Mesangial cell (primary cell): ENCODE data around the gene LGALS3BP. TPM values are rescaled to one million over a fixed set of nuclear protein-coding genes. Genes with fewer than 3 reads are reported as not detected.

Experiments
- total RNA-seq: library from RNA; depleted of rRNA; stranded (reverse); fragments of >200 nt; gene quantifications from 2 replicates; pipeline ENCODE4 v1.2.3, GENCODE V29; 2015

Gene LGALS3BP, protein sequence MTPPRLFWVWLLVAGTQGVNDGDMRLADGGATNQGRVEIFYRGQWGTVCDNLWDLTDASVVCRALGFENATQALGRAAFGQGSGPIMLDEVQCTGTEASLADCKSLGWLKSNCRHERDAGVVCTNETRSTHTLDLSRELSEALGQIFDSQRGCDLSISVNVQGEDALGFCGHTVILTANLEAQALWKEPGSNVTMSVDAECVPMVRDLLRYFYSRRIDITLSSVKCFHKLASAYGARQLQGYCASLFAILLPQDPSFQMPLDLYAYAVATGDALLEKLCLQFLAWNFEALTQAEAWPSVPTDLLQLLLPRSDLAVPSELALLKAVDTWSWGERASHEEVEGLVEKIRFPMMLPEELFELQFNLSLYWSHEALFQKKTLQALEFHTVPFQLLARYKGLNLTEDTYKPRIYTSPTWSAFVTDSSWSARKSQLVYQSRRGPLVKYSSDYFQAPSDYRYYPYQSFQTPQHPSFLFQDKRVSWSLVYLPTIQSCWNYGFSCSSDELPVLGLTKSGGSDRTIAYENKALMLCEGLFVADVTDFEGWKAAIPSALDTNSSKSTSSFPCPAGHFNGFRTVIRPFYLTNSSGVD
- total RNA-seq = 363 and 799 TPM in 2 replicates

DNA sequence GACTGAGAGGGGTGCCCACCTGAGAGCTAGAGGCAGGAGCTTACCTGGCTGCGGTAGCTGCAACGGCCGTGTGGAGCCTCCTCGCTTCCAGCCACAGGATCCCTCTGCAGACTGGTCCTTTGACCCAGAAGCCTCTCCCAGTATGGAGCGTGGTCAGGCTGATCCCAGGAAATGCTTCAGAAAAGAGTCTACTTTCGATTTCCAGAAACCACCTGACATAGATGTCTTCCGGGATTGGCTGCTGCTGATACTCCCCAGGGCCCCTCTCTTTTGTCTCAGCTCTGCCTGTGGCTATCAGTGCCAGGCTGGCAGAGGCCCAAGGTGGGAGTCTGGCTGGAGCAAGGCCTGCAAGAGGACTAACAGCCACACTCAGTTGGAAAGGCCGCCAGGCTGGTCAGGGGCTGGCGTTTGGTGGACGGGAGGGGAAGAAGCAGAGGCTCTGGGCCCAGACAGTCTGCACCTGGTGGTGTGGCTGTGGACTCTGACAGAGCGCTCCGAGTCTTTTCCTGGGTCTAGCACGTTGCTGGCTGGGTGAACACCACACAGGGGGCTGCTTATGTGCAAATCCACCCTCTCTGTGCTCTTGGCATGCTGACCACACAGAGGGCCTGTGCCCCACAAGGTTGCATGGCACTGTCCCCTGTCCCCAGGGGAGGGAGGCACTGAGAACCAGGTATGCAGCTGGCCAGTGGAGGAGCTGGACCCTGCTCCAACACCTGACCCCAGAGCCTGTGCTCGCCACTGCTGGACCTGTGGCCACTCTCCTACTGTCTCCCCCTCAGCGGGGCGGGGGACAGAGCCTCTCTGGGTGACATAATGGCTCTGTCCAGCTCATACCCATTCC is at the start of gene LGALS3BP:
Gene LGALS3BP, minus strand, starts transcription at position 144 of the 844 bp plus-strand sequence. CDS start 2,732 bp downstream, outside the sequence.

DNA sequence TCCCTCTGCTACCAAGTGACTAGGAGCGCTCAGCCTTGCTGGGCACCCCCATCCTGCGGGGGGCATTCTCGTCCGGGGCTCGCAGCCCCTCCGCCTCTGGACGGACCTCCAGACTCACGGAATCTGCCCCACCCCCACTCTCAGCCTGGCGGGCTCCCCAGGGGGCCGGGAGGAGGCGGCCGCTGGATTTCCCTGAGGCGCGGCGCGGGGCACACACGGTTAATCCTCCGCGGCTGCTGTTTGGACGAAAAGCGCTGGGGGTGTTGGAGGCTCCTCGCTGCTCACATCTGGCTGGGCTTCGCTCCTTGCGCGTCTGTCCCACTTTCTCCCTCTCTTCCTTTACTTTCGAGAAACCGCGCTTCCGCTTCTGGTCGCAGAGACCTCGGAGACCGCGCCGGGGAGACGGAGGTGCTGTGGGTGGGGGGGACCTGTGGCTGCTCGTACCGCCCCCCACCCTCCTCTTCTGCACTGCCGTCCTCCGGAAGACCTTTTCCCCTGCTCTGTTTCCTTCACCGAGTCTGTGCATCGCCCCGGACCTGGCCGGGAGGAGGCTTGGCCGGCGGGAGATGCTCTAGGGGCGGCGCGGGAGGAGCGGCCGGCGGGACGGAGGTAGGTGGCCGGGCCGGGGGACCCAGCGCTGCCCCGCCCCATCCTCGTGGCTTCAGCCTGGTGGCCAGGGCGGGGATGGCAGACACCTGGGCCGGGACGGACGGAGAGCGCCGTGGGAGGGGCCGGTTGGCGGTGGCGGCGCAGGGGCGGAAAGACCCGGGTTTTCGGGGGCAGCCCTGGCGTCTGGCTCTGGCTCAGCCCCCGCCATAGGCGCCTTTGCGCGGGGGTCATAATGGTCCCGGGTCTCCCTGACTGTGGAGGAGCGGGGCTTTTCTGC is 44.4 kb upstream of the LGALS3BP start, which contains the start of gene C1QTNF1:
Gene C1QTNF1, plus strand, starts transcription at position 284 of the 886 bp plus-strand sequence. CDS start 19,800 bp downstream, outside the sequence.

DNA sequence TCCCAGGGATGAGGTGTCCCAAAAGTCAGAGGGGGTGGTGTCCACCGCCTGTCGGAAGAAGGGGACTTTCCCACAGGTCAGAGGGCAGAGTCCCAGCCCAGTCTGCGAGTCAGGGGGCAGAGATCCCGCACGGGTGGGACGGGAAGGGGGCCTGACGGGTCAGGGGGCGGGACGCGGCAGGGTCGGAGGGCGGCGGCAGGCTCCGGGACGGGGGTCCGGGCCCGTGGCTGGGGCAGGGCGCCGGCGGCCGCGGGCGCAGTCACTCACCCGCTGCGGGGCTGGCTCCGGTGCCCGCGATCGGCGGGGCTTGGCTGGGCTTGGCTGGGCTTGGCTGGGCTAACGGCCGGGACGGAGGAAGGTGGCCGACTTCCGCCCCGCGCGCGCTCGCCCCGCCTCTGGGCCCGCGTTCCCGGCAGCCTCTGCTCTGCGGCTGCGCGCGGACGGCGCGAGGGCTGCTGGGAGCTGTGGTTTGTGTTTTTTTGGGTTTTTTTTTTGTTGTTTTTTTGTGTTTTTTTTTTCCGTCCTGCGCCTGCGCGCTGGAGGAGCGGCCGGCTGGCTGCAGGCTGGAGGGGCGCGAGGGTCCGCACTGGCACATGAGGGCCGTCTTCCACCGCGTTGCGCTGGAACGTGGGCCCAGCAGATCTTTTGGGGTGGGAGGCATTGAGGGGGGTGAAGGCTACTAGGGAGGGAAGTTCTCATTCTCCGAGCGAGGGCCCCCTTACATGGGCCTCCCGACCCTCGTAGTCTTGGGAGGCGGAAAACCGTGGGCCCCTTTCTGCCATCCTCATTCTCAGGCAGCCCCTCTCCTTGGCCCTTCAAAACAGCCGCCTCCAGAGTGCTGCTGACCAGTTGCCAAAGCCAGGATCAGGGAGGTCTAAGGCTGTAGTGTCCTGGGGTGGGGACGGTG is 29.9 kb upstream of the LGALS3BP start, which contains the start of gene CANT1:
Gene CANT1, minus strand, starts transcription at position 368 of the 907 bp plus-strand sequence. CDS start 12,142 bp downstream, outside the sequence.

DNA sequence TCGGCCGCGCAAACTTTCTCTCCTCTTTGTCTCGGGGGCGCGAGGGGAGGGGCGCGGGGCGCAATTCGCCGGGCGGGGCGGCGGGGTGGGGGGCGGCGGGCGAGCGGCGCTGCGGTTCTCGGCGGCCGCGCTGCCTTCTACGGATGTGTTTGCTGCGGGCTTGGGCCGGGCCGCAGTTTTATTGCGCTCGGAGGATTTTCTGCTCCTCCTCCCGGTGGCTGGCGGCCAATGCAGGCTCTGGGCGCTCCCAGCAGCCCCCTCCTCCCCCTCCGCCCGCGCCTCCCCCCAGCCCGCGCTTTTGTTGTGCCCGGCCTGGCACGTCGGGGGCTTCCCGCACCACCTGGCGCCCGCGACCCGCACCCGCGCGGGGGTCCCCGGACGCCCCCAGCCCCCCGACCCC is 54.5 kb downstream of the LGALS3BP start, which contains the start of gene TIMP2:
Gene TIMP2, minus strand, starts transcription at position 154 of the 400 bp plus-strand sequence. CDS start 299 bp downstream, outside the sequence.

Other genes with a start within 250 kb of the LGALS3BP start
- gene CYTH1, start 197.7 kb downstream of the LGALS3BP start, total RNA-seq = 18.0 and 31.0 TPM in 2 replicates
- gene USP36, start 139.1 kb downstream of the LGALS3BP start, total RNA-seq = 25.3 and 25.6 TPM in 2 replicates
- gene CEP295NL, start 76.7 kb downstream of the LGALS3BP start, total RNA-seq = 0.16 and 0.38 TPM in 2 replicates
- gene TIMP2, start 54.5 kb downstream of the LGALS3BP start, total RNA-seq = 108 and 364 TPM in 2 replicates
- 61.8 and 62.1 TPM in 2 replicates for gene CANT1, start 29.8 kb upstream of the LGALS3BP start, total RNA-seq
- gene C1QTNF1, start 44.2 kb upstream of the LGALS3BP start, total RNA-seq = 8.0 and 16.9 TPM in 2 replicates
- gene ENGASE, start 94.9 kb upstream of the LGALS3BP start, total RNA-seq = 6.5 and 9.0 TPM in 2 replicates